Omental fat pad (tissue), 4 donors: ENCODE measurements around the gene SYF2. TPM values are rescaled to one million over a fixed set of nuclear protein-coding genes. Genes with fewer than 3 reads are reported as not detected.

ENCODE experiments used
- ATAC-seq: fragments of 150-250 bp; one replicate; pipeline ENCODE4 v1.9.1; 2016; ENCODE audit warnings: mild to moderate bottlenecking, moderate library complexity; ENCODE audit not compliant: low FRiP score
- DNase-seq: peaks from one replicate; pipeline ENCODE4 v3.0.0-alpha.2; 2019; ENCODE audit warnings: low spot score
- total RNA-seq, 4 donors: library from RNA; depleted of rRNA; stranded (reverse); fragments of >200 nt; gene quantifications; one replicate each; pipeline ENCODE4 v1.1.0, GENCODE V29; 2016
- TF ChIP-seq, protein P1 (sequence below), 3 donors: fragments of 450-650 bp; IDR thresholded peaks; one replicate each; pipeline ENCODE4 v1.5.1; 2016 to 2017; ENCODE audit warnings: antibody characterized with exemption in 3 of 3, mild to moderate bottlenecking in 3 of 3, moderate library complexity in 2 of 3

Gene SYF2
- total RNA-seq, 4 donors from 2014 or later = 37.0 to 57.4 (median 47.4) TPM

DNA sequence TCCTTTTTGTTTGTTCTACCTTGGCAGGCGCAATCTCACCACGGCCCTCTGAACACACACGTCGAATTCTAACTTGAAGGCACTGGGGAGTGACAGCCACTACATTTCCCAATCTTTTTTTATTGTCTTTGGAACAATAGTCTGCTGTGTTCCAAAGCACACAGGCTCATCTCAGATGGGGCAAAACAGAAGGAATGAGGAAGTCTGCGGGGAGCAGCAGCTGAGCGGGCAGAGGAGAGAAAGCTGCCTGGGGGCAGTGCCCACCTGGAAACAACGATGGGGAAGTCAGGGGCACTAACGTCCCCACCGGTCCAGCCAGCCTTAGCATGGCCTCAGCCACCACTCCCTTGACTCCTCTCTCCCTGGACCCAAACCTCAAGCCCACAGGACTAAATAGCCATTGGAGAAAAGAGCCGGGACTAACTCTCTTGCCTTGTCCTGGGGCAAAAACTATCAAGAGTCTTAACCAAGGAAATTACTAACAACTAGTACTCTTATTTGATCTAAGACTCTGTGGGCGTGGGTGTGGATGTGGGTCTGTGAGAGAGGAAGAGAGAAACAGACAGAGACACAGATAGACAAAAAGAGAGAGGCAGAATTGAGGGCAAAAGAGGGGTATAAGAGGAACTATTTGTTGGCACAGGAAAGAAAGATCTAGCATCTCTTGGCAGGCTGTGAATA is 34.2 kb downstream of the SYF2 start:
- ATAC-seq (no peak), DNase-seq (no peak)
- TF ChIP-seq, protein P1, sequence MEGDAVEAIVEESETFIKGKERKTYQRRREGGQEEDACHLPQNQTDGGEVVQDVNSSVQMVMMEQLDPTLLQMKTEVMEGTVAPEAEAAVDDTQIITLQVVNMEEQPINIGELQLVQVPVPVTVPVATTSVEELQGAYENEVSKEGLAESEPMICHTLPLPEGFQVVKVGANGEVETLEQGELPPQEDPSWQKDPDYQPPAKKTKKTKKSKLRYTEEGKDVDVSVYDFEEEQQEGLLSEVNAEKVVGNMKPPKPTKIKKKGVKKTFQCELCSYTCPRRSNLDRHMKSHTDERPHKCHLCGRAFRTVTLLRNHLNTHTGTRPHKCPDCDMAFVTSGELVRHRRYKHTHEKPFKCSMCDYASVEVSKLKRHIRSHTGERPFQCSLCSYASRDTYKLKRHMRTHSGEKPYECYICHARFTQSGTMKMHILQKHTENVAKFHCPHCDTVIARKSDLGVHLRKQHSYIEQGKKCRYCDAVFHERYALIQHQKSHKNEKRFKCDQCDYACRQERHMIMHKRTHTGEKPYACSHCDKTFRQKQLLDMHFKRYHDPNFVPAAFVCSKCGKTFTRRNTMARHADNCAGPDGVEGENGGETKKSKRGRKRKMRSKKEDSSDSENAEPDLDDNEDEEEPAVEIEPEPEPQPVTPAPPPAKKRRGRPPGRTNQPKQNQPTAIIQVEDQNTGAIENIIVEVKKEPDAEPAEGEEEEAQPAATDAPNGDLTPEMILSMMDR (IDR thresholded peaks at IDR 0.05) = no peak

DNA sequence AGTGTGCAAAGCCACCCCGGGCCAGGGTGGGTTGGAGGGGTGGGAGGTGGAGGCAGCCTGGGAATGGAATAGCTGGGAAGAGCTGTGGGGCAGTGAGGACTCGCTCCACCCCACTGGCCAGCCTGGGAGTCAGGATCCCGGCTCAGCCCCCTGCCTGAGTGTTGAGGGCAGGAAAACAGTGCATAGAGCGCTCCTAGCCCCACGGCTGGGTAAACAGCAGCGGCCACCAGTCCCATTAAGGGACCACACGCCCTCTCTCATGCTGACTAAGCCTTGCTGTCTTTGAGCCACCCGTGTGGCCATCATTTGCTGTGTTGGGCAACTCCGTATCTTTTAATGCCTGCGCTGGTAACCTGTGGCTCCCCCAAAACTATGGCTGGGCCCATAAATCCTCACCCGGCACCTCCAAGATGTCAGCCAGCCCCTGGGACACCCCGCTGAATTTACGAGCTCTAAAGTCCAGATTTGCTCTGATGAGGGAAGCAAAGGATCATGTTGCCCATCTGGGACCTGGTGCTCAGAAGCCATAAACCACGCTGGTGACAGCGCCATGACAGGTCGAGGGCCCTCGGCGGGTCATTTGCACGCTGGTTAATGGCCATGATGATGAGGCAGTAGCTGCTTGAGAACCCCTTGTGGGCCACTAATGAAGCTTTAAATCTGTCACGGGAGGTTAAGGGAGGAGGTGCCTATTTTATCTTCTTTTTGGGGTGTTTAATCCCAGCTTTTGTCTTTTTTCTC is 34.9 kb downstream of the SYF2 start:
- ATAC-seq = no peak
- DNase-seq = no peak
- TF ChIP-seq, protein P1 (IDR thresholded peaks at IDR 0.05) = no peak

DNA sequence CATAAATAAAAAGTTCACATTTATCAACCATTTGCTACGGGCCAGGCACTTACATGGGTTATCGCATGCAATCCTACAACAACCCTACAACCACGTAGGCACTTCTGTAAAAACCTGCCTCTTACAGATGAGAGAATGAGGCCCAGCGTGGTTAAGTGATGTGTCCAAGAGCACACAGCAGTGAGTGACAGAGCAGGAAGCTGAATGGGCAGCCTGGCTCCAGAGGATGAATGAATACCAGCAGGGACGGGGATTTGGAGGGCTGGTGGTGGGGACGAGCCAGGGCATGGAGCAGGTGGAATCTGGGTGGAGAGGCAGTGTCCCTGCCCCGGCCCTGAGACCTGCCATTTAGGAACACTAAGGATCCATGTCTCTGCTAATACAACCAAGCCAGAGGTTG is 35.5 kb downstream of the SYF2 start:
- DNase-seq (no peak), ATAC-seq (no peak)
- TF ChIP-seq, protein P1 (IDR thresholded peaks at IDR 0.05) = no peak

DNA sequence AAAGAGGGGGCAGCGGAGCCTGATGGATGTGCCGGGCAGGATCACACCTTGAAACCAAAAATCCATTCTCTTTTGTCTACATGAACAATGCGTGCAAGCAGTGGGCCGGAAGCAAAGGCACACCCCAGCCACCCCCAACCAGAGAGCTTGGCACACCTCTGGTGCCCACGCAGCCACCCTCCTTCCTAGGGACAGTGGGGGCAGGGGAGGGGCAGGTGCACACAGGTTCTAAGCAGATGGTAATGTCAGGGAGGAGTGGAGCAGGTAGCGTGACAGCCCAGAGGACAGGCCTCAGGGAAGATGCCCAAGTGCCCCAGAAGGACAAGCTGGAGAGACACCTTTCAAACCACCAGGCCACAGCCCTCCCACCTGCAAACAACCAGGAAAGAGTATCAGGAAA is 36.5 kb downstream of the SYF2 start:
- TF ChIP-seq, protein P1 (IDR thresholded peaks at IDR 0.05) = no peak
- ATAC-seq = no peak
- no peak for DNase-seq

DNA sequence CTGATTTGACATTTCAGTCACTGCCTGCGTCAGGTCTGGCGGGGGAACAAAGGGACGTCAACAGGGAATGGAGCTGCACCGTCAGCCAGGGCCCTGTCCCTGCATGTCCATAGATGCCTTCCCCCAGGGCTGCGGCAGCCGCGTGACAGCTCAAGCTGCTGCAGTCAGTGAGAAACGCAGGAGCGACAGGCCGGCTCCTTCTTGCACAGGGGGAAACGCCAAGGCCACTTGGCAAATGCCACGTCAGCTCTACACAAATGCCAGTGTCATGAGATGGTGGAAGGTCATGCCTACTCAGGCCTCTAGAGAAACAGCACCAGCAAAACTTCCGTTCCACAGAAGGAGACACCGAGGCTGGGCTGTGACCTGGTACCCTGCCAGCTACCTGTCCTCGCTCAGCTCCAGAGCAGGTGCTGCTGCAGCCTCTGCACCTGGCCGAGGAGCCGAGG is 37.7 kb downstream of the SYF2 start:
- ATAC-seq = no peak

DNA sequence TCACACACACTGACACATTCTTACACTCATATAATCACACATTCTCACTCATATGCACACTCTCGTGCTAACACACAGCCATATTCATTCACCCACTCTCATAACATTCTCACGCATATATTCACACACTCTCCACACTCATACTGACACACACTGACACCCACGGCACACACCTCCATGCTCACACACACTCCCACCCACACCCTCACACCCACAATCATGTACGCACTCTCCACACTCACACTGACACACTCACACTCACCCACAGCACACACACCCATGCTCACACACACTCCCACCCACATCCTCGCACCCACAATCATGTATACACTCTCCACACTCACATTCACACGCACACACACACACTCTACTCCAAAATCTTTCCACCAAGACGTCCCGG is 38.2 kb downstream of the SYF2 start:
- DNase-seq = no peak
- TF ChIP-seq, protein P1 (IDR thresholded peaks at IDR 0.05) = no peak
- ATAC-seq = no peak

More for the DNA sequence above, 37.7 kb downstream of the SYF2 start:
- no peak for DNase-seq
- TF ChIP-seq, protein P1 (IDR thresholded peaks at IDR 0.05) = no peak

DNA sequence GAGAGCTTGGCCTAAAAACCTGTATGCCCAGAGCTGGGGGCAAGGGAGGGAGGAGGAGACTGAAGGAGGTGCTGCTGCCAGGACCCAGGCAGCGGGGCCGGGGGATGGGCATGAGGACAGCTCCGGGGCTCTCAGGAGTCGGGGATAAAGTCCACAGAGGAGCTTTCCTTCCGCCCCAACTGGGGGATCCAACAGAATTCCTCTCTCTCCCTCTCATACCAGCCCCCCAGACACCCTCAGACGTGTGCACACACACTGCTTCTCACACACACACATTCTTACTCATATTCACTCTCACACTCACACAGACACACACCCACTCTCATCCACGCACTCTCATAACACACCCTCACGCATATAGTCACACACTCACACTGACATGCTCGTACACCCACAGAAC is 39.1 kb downstream of the SYF2 start:
- ATAC-seq = no peak
- no peak for DNase-seq
- TF ChIP-seq, protein P1 (IDR thresholded peaks at IDR 0.05) = no peak
